Loucy (cell line): ENCODE data around the gene SLC4A9.
"Not testable (repeated sequence)": the region's sequence is repeated elsewhere in the genome, so short reads cannot be mapped to it uniquely, and the experiment has no call there.

Source experiments
- EZH2phosphoT487 ChIP-seq: fragments of 200-600 bp; IDR thresholded peaks from 2 replicates; pipeline ENCODE4 v1.6.1; 2018; ENCODE audit warnings: antibody characterized with exemption, mild to moderate bottlenecking, moderate library complexity, borderline replicate concordance
- TF ChIP-seq, protein P1 (sequence below): fragments of 200-600 bp; sonication (generic); conservative IDR thresholded peaks from 2 replicates; pipeline ENCODE4 v1.5.1; 2014; ENCODE audit warnings: mild to moderate bottlenecking, antibody characterized with exemption, low read length

- TF ChIP-seq, protein P1, sequence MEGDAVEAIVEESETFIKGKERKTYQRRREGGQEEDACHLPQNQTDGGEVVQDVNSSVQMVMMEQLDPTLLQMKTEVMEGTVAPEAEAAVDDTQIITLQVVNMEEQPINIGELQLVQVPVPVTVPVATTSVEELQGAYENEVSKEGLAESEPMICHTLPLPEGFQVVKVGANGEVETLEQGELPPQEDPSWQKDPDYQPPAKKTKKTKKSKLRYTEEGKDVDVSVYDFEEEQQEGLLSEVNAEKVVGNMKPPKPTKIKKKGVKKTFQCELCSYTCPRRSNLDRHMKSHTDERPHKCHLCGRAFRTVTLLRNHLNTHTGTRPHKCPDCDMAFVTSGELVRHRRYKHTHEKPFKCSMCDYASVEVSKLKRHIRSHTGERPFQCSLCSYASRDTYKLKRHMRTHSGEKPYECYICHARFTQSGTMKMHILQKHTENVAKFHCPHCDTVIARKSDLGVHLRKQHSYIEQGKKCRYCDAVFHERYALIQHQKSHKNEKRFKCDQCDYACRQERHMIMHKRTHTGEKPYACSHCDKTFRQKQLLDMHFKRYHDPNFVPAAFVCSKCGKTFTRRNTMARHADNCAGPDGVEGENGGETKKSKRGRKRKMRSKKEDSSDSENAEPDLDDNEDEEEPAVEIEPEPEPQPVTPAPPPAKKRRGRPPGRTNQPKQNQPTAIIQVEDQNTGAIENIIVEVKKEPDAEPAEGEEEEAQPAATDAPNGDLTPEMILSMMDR: not testable (repeated sequence)
- not testable (repeated sequence) for TF ChIP-seq EZH2phosphoT487
These were observed 61.4 kb downstream of the SLC4A9 start for GRCh38 chr5:140421375-140421774.
